Erythroblast (primary cell): ENCODE data around the gene ITPK1.

Source experiments
- GATA1 ChIP-seq: IDR thresholded peaks from 2 replicates; pipeline ENCODE4 v1.6.1; 2011; ENCODE audit warnings: low read depth, mild to moderate bottlenecking, control low read depth, low read length, moderate library complexity
- POLR2A ChIP-seq: IDR thresholded peaks from 2 replicates; pipeline ENCODE4 v1.6.1; 2011; ENCODE audit warnings: mild to moderate bottlenecking, low read length

- TF ChIP-seq POLR2A (no peak), GATA1 (no peak)
These were observed 147.3 kb downstream of the ITPK1 start for GRCh38 chr14:92968291-92969020.
